ENCODE measurements around the gene MVD.

Gene MVD

GRCh38 chr16:88640039-88640495, 22.8 kb downstream of the MVD start:
- no peak overlapping the region for H3K27ac ChIP-seq
- no peak overlapping the region for H3K4me3 ChIP-seq
- TF ChIP-seq CTCF (IDR thresholded peaks at IDR 0.05), result no peak
- no peak for DNase-seq (ENCODE audit: low spot score)

- TF ChIP-seq CTCF (IDR thresholded peaks at IDR 0.05), result no peak
- DNase-seq (ENCODE audit: low spot score), result no peak
- Histone ChIP-seq H3K27ac (no peak overlapping the region), H3K4me3 (no peak overlapping the region)
Measured at GRCh38 chr16:88639231-88640038, 23.5 kb downstream of the MVD start.

GRCh38 chr16:88638323-88639230, 24.3 kb downstream of the MVD start, which contains the start of gene IL17C:
Gene IL17C (plus strand): TSS chr16:88638572. CDS start chr16:88638642, 70 bp downstream.
- DNase-seq (ENCODE audit: low spot score), result no peak
- no peak for TF ChIP-seq CTCF (IDR thresholded peaks at IDR 0.05)
- H3K27ac ChIP-seq, result no peak within 1 kb of the TSS
- H3K4me3 ChIP-seq, result no peak within 1 kb of the TSS

- DNase-seq (ENCODE audit: low spot score), result no peak
- Histone ChIP-seq H3K4me3 (no peak overlapping the region), H3K27ac (no peak overlapping the region)
- TF ChIP-seq CTCF (IDR thresholded peaks at IDR 0.05), result no peak
Measured at GRCh38 chr16:88636488-88637265, 26.2 kb downstream of the MVD start.

- Histone ChIP-seq H3K27ac (no peak overlapping the region), H3K4me3 (no peak overlapping the region)
- DNase-seq (ENCODE audit: low spot score), result no peak
- TF ChIP-seq CTCF (IDR thresholded peaks at IDR 0.05), result no peak
Measured at GRCh38 chr16:88635671-88636319, 27.1 kb downstream of the MVD start.

GRCh38 chr16:88634994-88635670, 27.8 kb downstream of the MVD start:
- no peak for TF ChIP-seq CTCF (IDR thresholded peaks at IDR 0.05)
- Histone ChIP-seq H3K27ac (no peak overlapping the region), H3K4me3 (peak overlapping the region; percentile 63)
- DNase-seq (ENCODE audit: low spot score), result no peak
